ENCODE results near the gene SLC29A2.
"Not testable (repeated sequence)": the region's sequence is repeated elsewhere in the genome, so short reads cannot be mapped to it uniquely, and the experiment has no call there.

SLC29A2 gene

DNA sequence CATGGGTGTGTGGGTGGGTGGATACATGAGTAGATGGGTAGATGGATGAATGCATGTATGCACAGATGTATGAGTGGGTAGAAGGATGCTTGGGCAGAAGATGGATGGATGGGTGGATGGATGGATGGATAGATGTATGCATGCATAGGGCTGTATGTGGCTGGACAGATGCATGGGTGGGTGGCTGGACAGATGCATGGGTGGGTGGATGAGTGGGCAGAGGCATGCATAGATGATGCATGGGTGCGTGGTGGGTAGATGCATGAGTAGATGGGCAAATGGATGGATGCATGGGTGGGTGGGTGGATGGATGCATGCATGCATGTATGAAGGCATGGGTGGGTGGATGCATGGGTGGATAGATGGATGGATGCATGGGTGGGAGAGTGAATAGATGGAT lies 47.9 kb downstream of the SLC29A2 start:
- TF ChIP-seq, protein P1, sequence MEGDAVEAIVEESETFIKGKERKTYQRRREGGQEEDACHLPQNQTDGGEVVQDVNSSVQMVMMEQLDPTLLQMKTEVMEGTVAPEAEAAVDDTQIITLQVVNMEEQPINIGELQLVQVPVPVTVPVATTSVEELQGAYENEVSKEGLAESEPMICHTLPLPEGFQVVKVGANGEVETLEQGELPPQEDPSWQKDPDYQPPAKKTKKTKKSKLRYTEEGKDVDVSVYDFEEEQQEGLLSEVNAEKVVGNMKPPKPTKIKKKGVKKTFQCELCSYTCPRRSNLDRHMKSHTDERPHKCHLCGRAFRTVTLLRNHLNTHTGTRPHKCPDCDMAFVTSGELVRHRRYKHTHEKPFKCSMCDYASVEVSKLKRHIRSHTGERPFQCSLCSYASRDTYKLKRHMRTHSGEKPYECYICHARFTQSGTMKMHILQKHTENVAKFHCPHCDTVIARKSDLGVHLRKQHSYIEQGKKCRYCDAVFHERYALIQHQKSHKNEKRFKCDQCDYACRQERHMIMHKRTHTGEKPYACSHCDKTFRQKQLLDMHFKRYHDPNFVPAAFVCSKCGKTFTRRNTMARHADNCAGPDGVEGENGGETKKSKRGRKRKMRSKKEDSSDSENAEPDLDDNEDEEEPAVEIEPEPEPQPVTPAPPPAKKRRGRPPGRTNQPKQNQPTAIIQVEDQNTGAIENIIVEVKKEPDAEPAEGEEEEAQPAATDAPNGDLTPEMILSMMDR (IDR thresholded peaks at IDR 0.05; ENCODE audit: low read depth, low read length, missing control alignments): no peak
- no peak for DNase-seq (ENCODE audit: extremely low read depth, low read depth)
- H3K4me3 ChIP-seq (replicated peaks; ENCODE audit: low read depth, low read length): no peak overlapping the region

DNA sequence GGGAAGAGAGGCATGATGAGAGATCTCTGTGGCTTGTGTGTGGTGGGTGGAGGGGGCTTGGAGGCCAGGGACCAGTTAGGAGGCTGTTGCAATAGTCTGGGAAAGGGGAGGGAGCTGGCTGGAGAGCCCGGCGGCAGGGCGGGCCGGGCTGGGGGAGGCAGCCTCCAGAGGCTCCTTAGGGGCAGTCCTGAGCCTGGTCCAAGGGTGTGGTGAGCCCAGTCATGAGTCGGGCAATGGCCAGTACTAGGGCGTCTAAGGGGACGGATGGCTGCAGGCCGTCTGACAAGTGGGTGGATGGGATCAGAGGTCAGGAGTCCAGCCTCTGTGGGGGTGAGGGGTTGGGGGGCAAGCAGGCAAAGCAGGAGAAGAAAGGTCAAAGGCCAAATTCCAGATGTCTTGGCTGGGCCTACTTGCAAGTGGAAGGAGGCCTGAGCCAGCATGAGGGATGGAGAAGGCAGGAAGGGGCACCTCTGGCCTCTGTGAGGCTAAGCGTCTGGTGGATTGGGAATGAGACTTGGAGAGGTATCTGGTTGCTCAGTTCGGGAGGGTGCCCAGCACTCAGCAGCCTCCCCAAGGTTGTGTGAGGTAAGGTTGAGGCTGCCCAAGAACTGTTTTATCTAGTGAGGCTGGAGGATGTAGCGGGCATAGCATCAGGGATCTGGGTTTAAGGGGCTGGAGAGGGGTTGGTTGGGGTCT lies 48.7 kb downstream of the SLC29A2 start:
- no peak overlapping the region for H3K4me3 ChIP-seq (replicated peaks; ENCODE audit: low read depth, low read length)
- TF ChIP-seq, protein P1 (IDR thresholded peaks at IDR 0.05; ENCODE audit: low read depth, low read length, missing control alignments): no peak
- no peak for DNase-seq (ENCODE audit: extremely low read depth, low read depth)

DNA sequence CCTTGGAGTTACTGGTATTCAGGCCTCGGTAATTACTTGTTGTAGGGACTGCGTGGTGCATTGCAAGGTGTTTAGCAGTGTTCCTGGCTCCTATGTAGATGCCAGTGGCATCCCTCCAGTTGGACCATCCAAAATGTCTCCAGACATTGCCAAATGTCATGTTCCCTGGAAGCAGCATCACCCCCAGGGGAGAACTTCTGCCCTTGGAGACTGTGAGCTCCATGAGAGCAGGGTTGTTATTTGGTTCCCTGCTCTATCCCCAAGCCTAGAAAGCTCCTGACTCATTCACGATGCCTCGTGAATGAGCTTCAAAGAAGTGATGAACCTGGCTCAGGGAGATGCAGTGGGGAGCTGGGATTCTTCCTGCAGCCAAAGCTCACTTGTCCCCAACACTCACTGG lies 50.0 kb downstream of the SLC29A2 start:
- DNase-seq (ENCODE audit: extremely low read depth, low read depth): no peak
- TF ChIP-seq, protein P1 (IDR thresholded peaks at IDR 0.05; ENCODE audit: low read depth, low read length, missing control alignments): no peak

GRCh38 chr11:66320748-66321147 lies 50.8 kb downstream of the SLC29A2 start:
- H3K4me3 ChIP-seq (replicated peaks; ENCODE audit: low read depth, low read length); DNase-seq (ENCODE audit: extremely low read depth, low read depth): not testable (repeated sequence)

More for the DNA sequence above, 50.0 kb downstream of the SLC29A2 start:
- no peak overlapping the region for H3K4me3 ChIP-seq (replicated peaks; ENCODE audit: low read depth, low read length)

DNA sequence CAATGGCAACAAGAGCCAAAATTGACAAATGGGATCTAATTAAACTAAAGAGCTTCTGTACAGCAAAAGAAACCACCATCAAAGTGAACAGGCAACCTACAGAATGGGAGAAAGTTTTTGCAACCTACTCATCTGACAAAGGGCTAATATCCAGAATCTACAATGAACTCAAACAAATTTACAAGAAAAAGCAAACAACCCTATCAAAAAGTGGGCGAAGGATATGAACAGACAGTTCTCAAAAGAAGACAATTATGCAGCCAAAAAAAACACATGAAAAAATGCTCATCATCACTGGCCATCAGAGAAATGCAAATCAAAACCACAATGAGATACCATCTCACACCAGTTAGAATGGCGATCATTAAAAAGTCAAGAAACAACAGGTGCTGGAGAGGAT lies 51.3 kb downstream of the SLC29A2 start:
- not testable (repeated sequence) for DNase-seq (ENCODE audit: extremely low read depth, low read depth)

GRCh38 chr11:66318600-66318970 lies 53.0 kb downstream of the SLC29A2 start:
- TF ChIP-seq, protein P1 (IDR thresholded peaks at IDR 0.05; ENCODE audit: low read depth, low read length, missing control alignments): no peak
- no peak for DNase-seq (ENCODE audit: extremely low read depth, low read depth)
- no peak overlapping the region for H3K4me3 ChIP-seq (replicated peaks; ENCODE audit: low read depth, low read length)

More for the DNA sequence above, 51.3 kb downstream of the SLC29A2 start:
- not testable (repeated sequence) for H3K4me3 ChIP-seq (replicated peaks; ENCODE audit: low read depth, low read length)

- TF ChIP-seq, protein P1 (IDR thresholded peaks at IDR 0.05; ENCODE audit: low read depth, low read length, missing control alignments): no peak
- peak overlapping the region; percentile 4; the same call in 1 of the 2 replicates for H3K4me3 ChIP-seq (replicated peaks; ENCODE audit: low read depth, low read length)
- peak; percentile 57 for DNase-seq (ENCODE audit: extremely low read depth, low read depth)
Observed at GRCh38 chr11:66317723-66318599, 53.6 kb downstream of the SLC29A2 start.

All from HFF-Myc (cell line).